Endothelial cell of umbilical vein (primary cell): ENCODE data around the gene SNX5.

Source experiments
- CTCF ChIP-seq, 2 donors: IDR thresholded peaks; 1 replicate in 1 of 2; 2 replicates in 1 of 2; pipeline ENCODE4 v1.5.1; 2011; ENCODE audit warnings: low read length in 2 of 2, mild to moderate bottlenecking in 2 of 2, moderate library complexity in 2 of 2, control low read depth in 1 of 2, inconsistent platforms in 1 of 2, low read depth in 1 of 2; ENCODE audit not compliant: insufficient read depth in 1 of 2; ENCODE audit errors: extremely low read depth in 1 of 2
- EZH2 ChIP-seq: IDR thresholded peaks from 2 replicates; pipeline ENCODE4 v1.6.1; 2012; ENCODE audit warnings: borderline replicate concordance, low read depth, mild to moderate bottlenecking, moderate library complexity, low read length, inconsistent platforms; ENCODE audit not compliant: severe bottlenecking
- JUN ChIP-seq: IDR thresholded peaks from 2 replicates; pipeline ENCODE4 v1.6.1; 2011; ENCODE audit warnings: borderline replicate concordance, low read depth; ENCODE audit not compliant: insufficient read length, insufficient read depth
- MAX ChIP-seq: IDR thresholded peaks from 2 replicates; pipeline ENCODE4 v1.6.1; 2011; ENCODE audit not compliant: insufficient read depth, insufficient read length
- POLR2A ChIP-seq: IDR thresholded peaks from 2 replicates; pipeline ENCODE4 v1.6.1; 2012; ENCODE audit warnings: low read depth, mild to moderate bottlenecking, control low read depth, low read length
- POLR2AphosphoS5 ChIP-seq: IDR thresholded peaks from 2 replicates; pipeline ENCODE4 v1.6.1; 2012; ENCODE audit warnings: low read depth, mild to moderate bottlenecking, control low read depth, low read length, moderate library complexity; ENCODE audit not compliant: insufficient read depth

GRCh38 chr20:17925940-17926300, 42.7 kb downstream of the SNX5 start:
- TF ChIP-seq CTCF (IDR thresholded peaks at IDR 0.05; ENCODE audit: extremely low read depth in 1 of 2, insufficient read depth in 1 of 2, low read depth in 1 of 2, low read length in 2 of 2) (no peak), EZH2 (no peak), MAX (no peak), POLR2A (no peak), POLR2AphosphoS5 (no peak), JUN (no peak)
